GM18505 (cell line): ENCODE results near the gene CELA3B.
A peak's percentile ranks its signal among the peaks of the same experiment; 100 is the strongest.
"Not testable (repeated sequence)": the region's sequence is repeated elsewhere in the genome, so short reads cannot be mapped to it uniquely, and the experiment has no call there.

Experiments used
- ATAC-seq: cut with Tn5 transposase; IDR thresholded peaks from one replicate; pipeline ENCODE4 v1.9.1; 2021; ENCODE audit not compliant: unreplicated experiment
- POLR2A ChIP-seq: IDR thresholded peaks from 4 replicates; pipeline ENCODE4 v1.6.1; 2011; ENCODE audit warnings: borderline replicate concordance; ENCODE audit not compliant: insufficient read depth, insufficient read length; ENCODE audit errors: extremely low read depth

The CELA3B gene

DNA sequence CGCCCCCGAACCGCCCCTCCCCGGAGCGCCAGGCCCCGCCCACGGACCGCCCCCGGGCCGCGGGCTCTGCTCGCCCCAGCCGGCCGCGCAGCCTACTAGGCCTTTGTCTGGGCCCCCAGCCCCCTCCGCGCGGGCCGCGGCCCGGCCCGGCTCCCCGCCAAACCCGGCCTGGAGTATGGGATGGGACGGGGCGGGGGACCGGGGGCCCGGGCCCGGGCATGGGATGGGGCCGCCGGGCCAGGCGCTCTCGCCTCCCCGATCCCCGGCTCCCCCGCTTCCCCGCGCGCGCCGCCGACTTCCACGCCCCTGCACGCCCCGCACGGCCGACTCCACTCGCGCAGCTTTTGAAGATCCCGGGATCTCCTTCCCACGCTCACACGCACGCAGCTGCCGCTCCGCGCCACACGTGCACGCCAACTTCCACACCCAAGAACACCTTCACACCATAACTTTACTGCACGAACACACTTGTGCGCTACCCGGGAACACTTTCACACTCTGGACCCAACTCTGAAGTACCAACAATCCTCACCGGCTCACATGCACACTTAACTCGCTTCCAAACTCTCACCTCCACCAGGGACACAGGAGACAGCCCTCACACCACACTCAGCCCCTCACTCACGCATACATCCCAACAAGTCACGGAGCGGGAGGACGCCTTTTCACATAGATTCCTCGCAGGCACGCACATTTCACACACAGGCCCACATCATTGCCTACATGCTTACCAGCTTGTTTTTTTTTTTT is 39.3 kb upstream of the CELA3B start:
- no peak for TF ChIP-seq POLR2A
- ATAC-seq: peak; percentile 58

DNA sequence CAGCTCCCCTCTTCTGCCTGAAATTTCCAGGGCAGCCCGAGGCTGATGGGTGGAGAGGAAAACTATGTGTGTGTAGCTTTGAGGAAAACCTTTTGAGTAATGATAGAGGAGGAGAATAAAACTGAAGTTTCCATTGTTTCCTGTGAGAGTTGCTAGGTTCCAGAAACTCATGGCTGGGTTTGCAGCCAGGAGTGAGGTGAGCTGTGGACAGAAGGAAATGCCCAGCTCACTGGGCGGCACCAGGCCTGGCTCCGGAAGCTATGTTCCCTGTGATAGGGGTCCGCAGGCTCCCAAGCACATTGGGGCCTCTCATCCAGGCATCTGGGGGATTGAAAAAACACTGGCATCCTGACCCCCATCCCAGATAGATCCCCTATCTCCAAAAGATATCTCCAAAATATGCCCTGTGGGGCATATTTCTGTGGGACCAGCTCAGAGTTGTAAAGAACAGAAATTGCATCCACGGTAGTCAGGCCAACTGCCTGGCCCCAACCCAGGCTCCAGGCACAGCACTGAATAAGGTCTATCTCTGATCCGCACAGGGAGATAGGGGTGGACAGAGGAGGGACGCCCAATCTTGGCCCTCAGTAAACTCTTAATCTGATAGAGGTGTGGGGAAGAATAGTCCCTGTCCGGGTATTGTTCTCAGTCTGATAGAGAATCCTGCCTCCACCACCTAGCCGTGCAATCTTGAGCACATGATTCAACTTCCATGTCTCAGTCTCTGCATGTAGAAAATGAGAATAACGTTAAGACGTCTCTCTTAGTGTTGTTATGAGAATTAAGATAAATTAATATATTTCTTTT is 37.9 kb upstream of the CELA3B start:
- no peak for ATAC-seq
- no peak for TF ChIP-seq POLR2A

DNA sequence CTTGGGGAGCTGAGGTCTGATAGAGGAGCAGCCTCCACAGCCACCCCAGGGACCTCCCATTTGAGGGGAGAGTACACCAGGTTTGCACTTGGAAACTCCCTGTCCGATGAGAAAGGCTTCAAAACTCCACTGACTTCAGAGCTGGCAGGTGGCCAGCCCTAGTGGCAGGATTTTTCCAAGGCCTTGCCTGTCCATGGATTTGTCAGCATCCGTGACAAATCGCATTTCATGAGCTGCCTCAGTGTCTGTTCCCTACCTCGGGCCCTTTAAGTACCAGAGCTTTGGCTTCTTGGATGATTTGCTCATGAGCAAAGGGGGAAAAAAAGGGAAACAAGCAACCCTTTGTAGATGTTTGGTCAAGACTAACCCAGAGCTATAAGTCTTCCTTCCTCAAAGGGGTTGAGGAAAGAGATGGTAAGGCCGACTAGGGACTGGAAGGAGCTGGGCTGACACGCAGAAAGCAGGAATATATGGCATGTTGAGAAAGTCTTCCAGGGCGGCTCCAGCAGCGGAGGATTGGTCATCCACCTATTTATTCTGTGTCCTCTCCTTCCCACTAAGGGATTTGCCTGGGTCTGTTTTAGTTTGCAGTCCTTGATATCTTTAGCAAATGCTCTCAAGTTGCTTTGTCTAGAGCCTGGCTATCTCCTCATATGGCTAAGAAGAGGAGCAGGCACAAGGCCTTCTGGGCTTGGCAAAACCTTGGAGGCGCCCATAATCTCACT is 37.0 kb upstream of the CELA3B start:
- no peak for ATAC-seq
- no peak for TF ChIP-seq POLR2A

DNA sequence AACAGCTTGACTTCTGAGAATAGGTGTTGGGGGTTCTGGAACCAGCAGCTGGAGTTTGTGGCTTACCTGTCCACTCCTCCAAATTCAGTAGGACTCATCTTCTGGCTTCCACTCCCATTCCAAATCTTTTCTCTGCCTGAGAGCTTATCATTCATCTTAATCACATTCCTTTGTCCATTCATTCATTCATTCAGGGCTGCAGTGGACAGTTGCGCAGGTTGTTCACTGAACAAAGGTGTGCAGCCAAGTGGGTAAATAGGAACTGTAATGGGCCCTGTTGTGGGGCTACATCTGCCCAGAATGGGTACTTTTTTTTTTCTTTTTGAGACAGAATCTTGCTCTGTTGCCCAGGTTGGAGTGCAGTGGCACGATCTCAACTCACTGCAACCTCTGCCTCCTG is 36.3 kb upstream of the CELA3B start:
- TF ChIP-seq POLR2A: no peak
- no peak for ATAC-seq

DNA sequence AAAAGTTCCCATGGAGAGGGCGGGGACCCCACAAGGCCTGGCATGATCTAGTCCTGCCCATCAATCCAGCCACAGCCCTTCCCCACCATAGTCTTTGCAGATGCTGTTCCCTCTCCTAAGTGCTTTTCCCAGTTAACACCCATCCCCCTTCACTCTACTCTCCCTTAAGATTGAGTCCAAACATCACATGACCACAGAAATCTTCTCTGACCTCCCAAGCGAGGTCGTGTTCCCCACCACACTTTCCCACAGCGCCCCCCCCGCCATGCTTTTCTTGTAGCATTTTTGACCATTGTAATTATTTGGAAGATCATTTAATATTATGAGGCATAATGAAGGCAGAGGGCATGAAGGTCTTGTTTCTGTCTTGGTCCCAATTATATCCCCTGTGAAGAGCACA is 35.5 kb upstream of the CELA3B start:
- ATAC-seq: no peak
- TF ChIP-seq POLR2A: no peak

DNA sequence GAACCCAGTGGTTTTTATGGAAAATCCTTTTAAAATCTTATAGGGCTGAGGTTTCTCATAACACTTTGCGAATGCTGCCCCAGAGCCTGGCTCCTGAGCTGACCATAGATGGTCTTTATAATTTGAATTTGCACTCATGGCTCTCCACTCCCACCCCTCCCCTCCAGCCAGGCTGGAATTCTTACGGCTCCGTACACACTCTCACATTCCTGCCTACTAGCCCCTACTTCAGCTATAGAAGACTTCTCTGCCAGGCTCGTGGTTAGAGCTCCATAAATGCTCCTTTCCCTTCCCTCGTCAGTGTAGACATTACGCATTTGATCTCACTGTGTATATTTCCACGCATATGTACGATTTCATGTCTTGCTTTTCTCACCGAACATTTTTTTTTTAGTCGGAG is 34.4 kb upstream of the CELA3B start:
- no peak for ATAC-seq
- no peak for TF ChIP-seq POLR2A

DNA sequence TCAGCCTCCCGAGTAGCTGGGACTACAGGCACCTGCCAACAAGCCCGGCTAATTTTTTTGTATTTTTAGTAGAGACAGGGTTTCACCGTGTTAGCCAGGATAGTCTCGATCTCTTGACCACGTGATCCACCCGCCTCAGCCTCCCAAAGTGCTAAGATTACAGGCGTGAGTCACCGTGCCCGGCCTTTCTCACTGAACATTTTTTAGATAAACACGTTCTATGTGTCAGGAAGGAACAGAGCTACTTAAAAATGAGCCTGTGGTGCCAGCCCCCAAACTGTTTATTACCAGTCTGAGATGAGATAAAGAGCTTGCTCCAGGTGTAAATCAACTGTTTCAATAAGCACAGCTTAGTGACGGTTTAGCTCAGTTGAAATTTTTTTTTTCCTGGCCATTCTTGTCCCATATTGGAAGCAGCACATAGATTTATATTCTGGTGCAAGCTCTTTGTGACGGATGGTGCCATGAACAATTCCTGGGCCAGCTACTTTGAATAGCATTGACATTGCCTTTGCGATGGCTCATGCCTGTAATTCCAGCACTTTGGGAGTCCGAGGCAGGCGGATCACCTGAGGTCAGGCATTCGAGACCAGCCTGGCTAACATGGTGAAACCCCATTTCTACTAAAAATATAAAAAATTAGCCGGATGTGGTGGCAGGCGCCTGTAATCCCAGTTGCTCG is 33.7 kb upstream of the CELA3B start:
- ATAC-seq: not testable (repeated sequence)

DNA sequence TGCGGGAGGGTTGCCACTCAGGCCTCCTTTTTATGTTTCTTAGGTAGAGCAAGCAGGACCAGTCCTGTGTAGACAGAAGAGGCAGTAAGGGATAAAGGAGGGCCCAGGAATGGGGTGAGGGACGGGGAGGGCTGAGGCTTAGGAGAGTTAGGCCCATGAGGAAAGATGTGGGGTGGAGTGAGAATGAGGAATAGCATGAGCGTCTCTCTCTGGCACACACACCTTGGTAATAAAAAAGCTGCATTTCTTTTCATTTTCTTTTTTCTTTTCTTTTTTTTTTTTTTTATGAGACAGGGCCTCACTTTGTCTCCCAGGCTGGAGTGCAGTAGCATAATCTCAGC is 32.1 kb upstream of the CELA3B start:
- TF ChIP-seq POLR2A: no peak
- no peak for ATAC-seq

DNA sequence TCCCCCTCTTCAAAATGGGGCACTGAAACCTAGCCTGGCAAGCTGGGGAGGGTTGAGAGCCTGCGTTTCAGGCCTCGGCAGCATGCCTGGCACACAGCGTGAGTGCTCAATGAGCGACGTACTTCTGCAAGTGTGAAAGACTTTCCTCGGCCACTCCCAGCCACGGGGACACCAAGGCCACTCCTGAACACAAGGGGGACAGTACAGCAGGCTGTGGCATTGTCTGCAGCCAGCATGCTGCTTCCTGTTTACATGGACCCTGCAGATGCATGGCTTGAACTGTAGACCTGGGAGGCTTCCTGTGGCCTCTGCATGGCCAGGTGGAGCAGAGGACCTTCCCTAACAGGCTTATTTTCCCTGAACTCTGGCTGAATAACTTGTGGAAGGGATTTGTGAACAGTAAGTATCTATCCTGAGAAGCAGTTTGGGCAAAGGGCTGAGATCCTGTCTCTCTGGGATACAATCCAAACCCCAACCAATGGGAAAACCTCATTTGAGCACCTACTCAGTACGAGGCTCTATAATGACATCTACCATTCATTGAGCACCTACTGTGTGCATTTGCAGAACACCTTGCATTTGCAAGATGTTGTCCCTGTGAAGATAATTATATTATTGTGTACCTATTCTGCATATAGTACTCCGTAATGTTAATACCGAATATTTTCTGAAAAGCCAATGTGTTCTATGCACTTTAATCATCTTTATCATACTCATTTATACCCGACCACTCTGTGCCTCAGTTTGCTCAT is 29.8 kb upstream of the CELA3B start:
- ATAC-seq: no peak

DNA sequence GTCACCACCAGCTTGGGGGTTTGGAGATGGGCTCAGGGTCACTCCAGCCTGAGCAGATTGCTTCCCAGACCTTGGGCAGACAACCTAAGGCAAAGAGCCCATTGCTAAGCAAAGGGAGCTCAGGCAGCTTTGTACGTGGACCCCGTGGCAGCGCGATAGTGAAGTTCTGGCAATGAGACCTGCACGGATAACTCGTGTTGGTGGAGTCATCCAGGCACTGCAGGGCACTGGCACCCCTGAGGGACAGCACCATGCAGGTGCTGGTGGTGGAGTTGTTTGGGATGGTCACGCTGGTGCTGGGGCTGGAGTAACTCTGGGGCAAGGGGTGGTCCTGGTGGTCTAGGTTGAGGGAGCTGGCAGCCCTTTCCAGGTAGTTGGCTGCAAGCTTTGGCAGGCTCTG is 26.1 kb upstream of the CELA3B start:
- TF ChIP-seq POLR2A: no peak
- no peak for ATAC-seq

More for the DNA sequence above, 29.8 kb upstream of the CELA3B start:
- no peak for TF ChIP-seq POLR2A

DNA sequence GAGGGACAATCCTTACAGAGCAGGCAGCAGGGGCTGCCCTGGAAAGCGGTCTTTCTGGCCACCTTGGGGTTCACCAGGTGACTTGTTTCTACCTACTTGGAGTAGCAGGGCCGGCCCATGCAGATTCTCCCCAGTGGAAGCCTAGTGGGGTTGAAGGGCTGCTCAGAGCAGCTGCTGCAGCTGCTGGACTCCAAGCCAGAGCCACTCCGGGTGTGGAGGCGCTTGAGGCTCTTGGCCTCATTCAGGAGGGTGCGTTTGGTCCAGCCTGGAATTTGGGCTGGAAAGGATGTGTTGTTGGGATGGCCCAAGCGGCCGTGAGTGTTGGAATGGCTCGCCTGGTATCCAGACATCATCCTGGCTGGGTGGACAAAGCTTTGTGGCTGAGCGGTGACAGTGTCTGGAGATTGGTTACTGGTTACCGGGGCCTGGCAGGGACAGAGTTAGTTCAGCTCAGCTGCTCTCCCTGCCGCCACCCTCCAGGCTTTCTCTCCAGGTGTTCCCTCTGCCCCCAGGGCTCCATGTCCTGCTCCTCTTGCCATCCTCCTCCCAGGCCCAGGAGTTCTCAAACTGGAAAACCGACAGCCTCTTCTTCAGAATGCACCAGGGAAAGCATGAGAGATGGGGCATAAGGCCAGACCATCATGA is 25.5 kb upstream of the CELA3B start:
- TF ChIP-seq POLR2A: no peak
- ATAC-seq: no peak

DNA sequence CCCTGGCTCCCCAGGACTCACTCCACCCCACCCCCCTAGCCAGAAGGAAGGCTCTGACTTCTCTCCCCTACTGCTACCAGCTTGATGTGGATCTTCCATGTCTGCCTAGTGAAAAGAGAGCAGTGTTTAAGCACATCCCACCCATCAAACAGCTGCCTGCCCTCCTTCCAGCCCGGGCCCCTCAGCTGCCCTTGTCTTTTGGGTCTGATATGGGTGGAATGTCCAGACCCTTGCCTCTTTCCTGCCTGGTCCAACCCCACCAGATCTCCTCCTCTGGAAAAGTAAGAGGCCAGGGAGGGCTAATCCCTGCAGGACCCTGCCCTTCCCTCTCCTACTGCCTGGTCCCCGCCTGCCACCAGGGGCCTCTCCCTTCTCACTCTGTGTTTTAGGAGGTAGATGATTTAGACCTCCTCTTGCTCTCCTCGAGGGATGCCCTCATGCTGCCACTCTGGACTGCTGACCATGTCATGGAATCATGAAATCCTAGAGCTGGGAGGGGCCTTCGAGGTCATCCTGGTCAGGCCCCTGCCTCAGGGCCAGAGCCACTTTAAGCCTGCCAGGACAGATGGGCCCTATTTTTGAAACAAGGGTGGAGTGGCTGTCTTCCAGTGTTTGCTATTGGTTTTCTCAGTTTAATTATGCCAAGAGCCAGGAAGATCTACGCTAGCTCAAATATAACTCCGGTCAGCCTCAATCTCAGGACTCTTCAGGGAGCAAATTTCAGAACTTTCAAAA is 23.9 kb upstream of the CELA3B start:
- no peak for ATAC-seq

More for the DNA sequence above, 23.9 kb upstream of the CELA3B start:
- no peak for TF ChIP-seq POLR2A
